GM18526 (cell line): ENCODE results near the gene KCTD1.

ENCODE experiments used
- POLR2A ChIP-seq: IDR thresholded peaks from 3 replicates; pipeline ENCODE4 v1.6.1; 2011; ENCODE audit not compliant: insufficient read length; ENCODE audit errors: extremely low read depth

KCTD1 gene

DNA sequence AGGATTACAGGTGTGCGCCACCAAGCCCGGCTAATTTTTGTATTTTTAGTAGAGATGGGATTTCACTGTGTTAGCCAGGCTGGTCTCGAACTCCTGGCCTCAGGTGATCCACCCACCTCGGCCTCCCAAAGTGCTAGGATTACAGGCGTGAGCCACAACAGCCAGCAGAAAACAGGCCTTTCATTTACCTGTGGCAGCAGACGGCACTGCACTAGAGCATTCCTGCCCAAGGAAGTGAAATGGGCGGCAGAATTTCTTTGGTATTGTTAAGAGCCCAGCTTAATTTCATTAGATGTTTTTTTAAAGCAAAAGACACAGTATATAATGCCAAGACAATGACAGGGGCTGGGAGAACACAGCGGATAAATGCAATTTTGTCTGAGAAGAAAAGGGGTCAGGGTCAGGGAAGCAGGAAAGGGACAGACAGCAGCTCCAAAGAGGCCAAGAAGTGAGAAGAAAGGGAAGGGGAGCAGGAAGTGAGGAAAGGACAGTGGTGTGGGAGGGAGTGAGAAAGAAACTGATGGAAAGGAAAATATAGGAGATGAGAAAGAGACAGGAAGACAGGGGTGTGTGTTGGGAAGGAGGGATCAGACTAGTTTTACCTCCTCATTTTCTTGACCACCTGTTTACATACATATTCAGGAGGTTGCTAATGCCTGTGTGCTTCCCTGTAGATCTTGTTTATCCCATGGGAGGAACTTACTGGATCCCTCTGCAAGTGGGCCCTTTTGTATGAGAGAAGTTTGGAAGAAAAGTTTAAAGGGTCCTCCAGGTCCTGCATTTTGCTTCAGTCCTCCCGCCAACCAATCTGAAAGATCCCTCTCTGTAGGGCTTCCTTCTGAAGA is 32.5 kb downstream of the KCTD1 start:
- no peak for TF ChIP-seq POLR2A

- TF ChIP-seq POLR2A: no peak
Measured at GRCh38 chr18:26511339-26512071, 36.8 kb downstream of the KCTD1 start.

- TF ChIP-seq POLR2A: no peak
Measured at GRCh38 chr18:26510337-26510736, 38.0 kb downstream of the KCTD1 start.

DNA sequence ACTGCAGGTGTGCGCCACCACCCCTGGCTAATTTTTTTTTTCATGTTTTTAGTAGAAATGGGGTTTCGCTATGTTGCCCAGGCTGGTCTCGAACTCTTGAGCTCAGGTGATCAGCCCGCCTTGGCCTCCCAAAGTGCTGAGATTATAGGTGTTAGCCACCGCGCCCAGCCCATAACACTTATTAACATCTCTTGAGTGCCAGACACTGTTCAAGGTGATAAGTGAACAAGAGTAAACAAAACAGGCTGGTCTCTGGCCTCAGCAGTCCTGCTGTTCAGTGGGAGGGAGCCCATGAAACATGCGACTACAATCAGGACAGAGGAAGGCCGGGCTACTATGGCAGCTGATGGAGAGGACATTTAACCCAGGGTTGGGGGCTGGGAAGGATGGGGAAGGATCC is 42.3 kb downstream of the KCTD1 start:
- TF ChIP-seq POLR2A: no peak

DNA sequence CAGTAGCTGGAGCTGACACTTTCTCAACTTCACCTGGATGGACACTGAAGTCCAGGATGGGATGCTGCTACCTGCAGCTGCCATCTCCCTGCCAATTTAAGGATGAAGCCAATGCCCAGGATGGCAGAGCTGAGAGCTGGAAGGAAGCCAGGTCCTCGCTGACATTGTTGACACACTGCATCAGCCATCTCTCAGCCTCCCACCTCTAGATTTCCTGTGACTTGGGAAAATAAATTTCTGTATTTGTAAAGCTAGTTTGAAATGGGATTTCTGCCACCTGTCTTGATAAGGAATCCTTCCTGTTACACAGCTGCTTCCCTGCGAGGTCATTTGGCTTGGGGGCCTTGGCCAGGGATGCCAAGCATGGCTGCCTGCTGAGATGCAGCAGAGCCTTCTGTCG is 43.5 kb downstream of the KCTD1 start:
- TF ChIP-seq POLR2A: no peak

DNA sequence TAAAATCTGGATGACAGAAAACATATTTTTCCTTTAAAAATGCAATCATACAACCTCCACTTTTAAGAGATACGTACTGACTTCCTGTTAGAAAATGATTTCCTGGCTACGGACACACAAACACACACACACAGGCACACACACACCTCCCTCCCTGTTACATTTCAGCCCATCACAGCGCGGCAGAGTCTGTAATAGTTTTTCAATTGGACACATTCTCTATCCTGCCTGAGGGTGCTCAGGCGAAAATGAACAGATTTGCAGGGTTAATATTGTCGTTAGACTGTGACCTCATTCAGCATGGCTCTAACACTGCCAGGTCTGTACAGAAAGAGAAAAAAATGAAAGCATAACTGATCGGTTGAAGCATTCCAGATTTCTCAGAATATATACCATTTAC is 45.0 kb downstream of the KCTD1 start:
- no peak for TF ChIP-seq POLR2A

DNA sequence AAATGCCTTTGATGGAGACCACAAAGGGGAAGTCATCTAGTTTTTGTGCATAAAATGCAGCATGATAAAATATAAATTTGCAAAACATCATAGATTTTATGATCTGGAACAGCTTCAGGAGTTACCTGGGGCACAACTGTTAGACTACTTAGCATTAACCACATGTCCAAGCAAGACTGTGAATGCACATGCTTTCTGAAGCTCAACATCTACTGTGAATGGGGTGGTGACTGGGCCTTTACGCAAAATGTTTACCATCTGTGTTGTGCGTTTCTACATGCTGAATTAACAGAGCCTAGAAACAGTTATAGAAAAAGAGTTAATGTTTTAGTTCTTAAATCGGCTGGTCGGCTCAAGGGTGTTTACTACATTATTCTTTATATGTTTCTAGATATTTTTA is 45.5 kb downstream of the KCTD1 start:
- TF ChIP-seq POLR2A: no peak

- no peak for TF ChIP-seq POLR2A
Measured at GRCh38 chr18:26497866-26498265, 50.5 kb downstream of the KCTD1 start.

DNA sequence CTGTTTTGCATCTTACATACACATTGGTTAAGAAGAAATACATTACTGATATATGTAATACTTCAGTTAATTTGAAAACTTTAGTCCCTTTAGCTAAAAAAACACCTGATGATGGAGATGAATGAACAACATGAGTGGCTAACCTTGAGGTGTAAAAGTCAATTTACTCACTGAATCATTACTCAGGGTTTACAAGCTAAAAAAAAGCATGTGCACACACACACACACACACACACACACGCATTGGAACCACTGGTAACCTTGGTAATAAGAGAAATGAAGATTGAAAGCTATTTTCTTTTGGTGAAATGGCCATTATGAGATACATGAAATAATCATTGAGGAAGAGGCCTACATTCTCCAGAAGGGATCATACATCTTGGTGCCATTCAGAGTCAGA is 51.8 kb downstream of the KCTD1 start:
- TF ChIP-seq POLR2A: no peak

- no peak for TF ChIP-seq POLR2A
Measured at GRCh38 chr18:26495287-26495686, 53.1 kb downstream of the KCTD1 start.

GRCh38 chr18:26493021-26493420 is 55.3 kb downstream of the KCTD1 start:
- no peak for TF ChIP-seq POLR2A

- TF ChIP-seq POLR2A: no peak
Measured at GRCh38 chr18:26491194-26491816, 57.0 kb downstream of the KCTD1 start.

- no peak for TF ChIP-seq POLR2A
Measured at GRCh38 chr18:26489881-26490280, 58.5 kb downstream of the KCTD1 start.

DNA sequence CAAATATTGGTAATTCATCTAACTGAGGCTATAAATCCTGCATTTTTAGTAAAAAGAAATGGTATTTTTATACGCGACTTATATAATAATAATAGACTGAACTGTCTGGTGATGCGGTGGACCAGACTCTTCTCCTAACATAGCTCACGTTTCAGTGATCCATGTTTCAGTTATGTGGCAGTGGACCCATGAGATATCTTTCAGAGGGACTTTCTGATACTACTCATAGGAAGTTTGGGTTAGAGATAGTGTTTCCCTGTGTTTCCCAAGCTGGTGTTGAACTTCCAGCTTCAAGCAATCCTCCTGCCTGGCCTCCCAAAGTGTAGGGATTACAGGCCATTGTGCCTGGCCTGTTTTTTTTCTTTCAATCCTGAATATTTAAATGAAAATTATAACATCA is 59.2 kb downstream of the KCTD1 start:
- TF ChIP-seq POLR2A: no peak

DNA sequence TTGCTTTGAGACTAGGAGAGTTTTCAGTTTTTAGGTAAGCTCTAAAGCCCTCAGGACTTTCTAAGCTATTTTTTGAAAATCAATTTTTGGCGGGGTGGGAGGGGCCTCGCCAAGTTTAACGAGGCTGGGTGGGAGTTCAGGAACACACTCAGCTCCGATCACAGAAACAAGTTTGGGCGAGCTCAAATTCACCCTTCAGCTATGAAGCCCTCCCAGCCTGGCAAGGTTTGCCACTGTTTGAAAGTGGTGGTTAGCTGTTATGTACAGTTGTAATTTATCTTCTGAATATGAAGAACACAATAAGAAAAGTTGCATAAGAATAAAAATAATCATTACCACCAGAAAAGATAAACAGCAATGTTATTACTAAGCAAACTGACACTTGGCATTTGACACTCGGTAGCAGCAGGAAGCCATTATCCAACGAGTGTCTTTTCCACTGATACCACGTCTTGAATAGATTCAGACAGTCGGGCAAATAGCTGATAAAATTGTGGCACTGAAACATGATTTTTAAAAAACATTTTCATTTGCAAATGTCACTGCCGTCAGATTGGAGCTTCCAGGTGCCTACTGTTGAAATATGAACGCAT is 59.8 kb downstream of the KCTD1 start:
- TF ChIP-seq POLR2A: no peak

DNA sequence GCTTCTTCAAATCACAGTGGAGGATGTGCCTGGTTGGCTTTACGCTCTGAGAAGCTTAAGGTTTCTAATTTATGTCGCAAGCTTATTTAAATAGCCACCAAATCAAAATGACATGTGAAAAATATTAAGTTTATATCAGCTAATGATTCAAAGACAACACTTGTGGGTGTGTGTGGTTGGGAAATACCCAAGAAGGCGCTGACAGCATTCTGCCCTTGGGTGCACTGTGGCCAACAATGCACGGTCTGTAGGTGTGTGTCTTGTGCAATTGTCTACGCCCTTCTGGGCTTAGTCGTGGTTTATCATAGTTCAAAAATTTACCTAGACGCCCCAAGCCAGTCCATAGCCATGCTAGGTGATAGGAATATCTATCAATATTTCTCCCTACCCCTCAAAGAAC is 60.9 kb downstream of the KCTD1 start:
- TF ChIP-seq POLR2A: no peak
